DND-41 (cell line): ENCODE data around the gene MESD.

Source experiments
- ATAC-seq: fragments of 200-7000 bp; cut with Tn5 transposase; 3 replicates; pipeline ENCODE4 v1.9.1; 2021; ENCODE audit warnings: low read depth; ENCODE audit not compliant: insufficient read depth
- DNase-seq: peaks from one replicate; pipeline ENCODE4 v3.0.0-alpha.2; 2020
- H2AFZ ChIP-seq: 2 replicates; pipeline ENCODE4 v1.6.0; 2012; ENCODE audit warnings: low read depth, low read length
- H3K27ac ChIP-seq: 2 replicates; pipeline ENCODE4 v1.5.1; 2012; ENCODE audit warnings: low read length, inconsistent platforms
- H3K27me3 ChIP-seq: fragments of 200-600 bp; sonication (generic); 2 replicates; pipeline ENCODE4 v1.6.0; 2012; ENCODE audit warnings: low read length, mild to moderate bottlenecking, inconsistent platforms; ENCODE audit not compliant: insufficient read depth, poor library complexity
- H3K36me3 ChIP-seq: 2 replicates; pipeline ENCODE4 v1.5.1; 2012; ENCODE audit warnings: low read length, inconsistent platforms; ENCODE audit not compliant: insufficient read depth
- H3K4me1 ChIP-seq: 2 replicates; pipeline ENCODE4 v1.5.1; 2012; ENCODE audit warnings: mild to moderate bottlenecking, low read length; ENCODE audit not compliant: insufficient read depth
- H3K4me2 ChIP-seq: 2 replicates; pipeline ENCODE4 v1.6.0; 2012; ENCODE audit warnings: mild to moderate bottlenecking, moderate library complexity, low read length, inconsistent platforms; ENCODE audit not compliant: insufficient read depth
- H3K4me3 ChIP-seq, 2 experiments: fragments of 200-600 bp in 1 of 2; shearing (Covaris generic) in 1 of 2; 2 replicates each; pipeline ENCODE4 v1.5.1; 2012 to 2016; ENCODE audit warnings: inconsistent platforms in 2 of 2, low read length in 2 of 2, mild to moderate bottlenecking in 2 of 2, low read depth in 1 of 2, moderate library complexity in 1 of 2
- H3K79me2 ChIP-seq: 2 replicates; pipeline ENCODE4 v1.6.0; 2012; ENCODE audit warnings: low read length, inconsistent platforms; ENCODE audit not compliant: insufficient read depth
- H3K9ac ChIP-seq: 2 replicates; pipeline ENCODE4 v1.6.0; 2012; ENCODE audit warnings: low read depth, mild to moderate bottlenecking, inconsistent platforms, low read length, moderate library complexity
- H3K9me3 ChIP-seq: 2 replicates; pipeline ENCODE4 v1.5.1; 2012; ENCODE audit warnings: low read length, moderate library complexity, mild to moderate bottlenecking, inconsistent platforms; ENCODE audit not compliant: insufficient read depth, severe bottlenecking
- H4K20me1 ChIP-seq: 2 replicates; pipeline ENCODE4 v1.6.0; 2012; ENCODE audit warnings: low read length; ENCODE audit not compliant: insufficient read depth
- CTCF ChIP-seq: IDR thresholded peaks from 2 replicates; pipeline ENCODE4 v1.5.1; 2012; ENCODE audit warnings: borderline replicate concordance, low read length, moderate library complexity, mild to moderate bottlenecking; ENCODE audit not compliant: poor library complexity, severe bottlenecking; ENCODE audit errors: extremely low read depth
- EZH2 ChIP-seq: IDR thresholded peaks from 3 replicates; pipeline ENCODE4 v1.6.1; 2012; ENCODE audit warnings: borderline replicate concordance, low read depth, mild to moderate bottlenecking, moderate library complexity, low read length, inconsistent platforms; ENCODE audit not compliant: severe bottlenecking

Gene MESD

GRCh38 chr15:81006124-81006523 lies 16.5 kb upstream of the MESD start:
- Histone ChIP-seq H2AFZ (no peak overlapping the region), H3K79me2 (peaks cover 44% of the 10 kb centered on the region), H3K4me3 (no peak overlapping the region), H3K36me3 (peaks cover 18% of the 10 kb centered on the region), H3K27me3 (no peaks in the 10 kb centered on the region), H3K4me2 (no peak overlapping the region), H3K9ac (no peak overlapping the region), H3K4me1 (peaks cover 28% of the 10 kb centered on the region), H3K27ac (no peak overlapping the region), H3K9me3 (no peaks in the 10 kb centered on the region), H4K20me1 (peaks cover 31% of the 10 kb centered on the region)
- no peak for DNase-seq
- TF ChIP-seq CTCF = no peak
- TF ChIP-seq EZH2 = no peak
- ATAC-seq = no peak

- H3K4me3 ChIP-seq = peak overlapping the region in 1 of 2 experiments; percentile 72; a peak in 2 of 4 replicates
- TF ChIP-seq EZH2 (no peak), CTCF (no peak)
- peaks cover 29% of the 10 kb centered on the region for H4K20me1 ChIP-seq
- H2AFZ ChIP-seq = no peak overlapping the region
- H3K4me2 ChIP-seq = peak overlapping the region; percentile 70
- DNase-seq = no peak
- no peaks in the 10 kb centered on the region for H3K27me3 ChIP-seq
- H3K27ac ChIP-seq = no peak overlapping the region
- no peaks in the 10 kb centered on the region for H3K9me3 ChIP-seq
- ATAC-seq = no peak
- peaks cover 45% of the 10 kb centered on the region for H3K79me2 ChIP-seq
- no peak overlapping the region for H3K9ac ChIP-seq
- peaks cover 39% of the 10 kb centered on the region for H3K4me1 ChIP-seq
- peaks cover 18% of the 10 kb centered on the region for H3K36me3 ChIP-seq
These were observed 13.4 kb upstream of the MESD start for GRCh38 chr15:81003097-81003350.

- Histone ChIP-seq H3K9ac (peak overlapping the region; percentile 83; the same call in 1 of the 2 replicates), H3K4me3 (peak overlapping the region in 1 of 2 experiments; percentile 72; a peak in 2 of 4 replicates)
These were observed 12.9 kb upstream of the MESD start for GRCh38 chr15:81002331-81003096.

More at GRCh38 chr15:81002331-81003096, 12.9 kb upstream of the MESD start:
- peaks cover 45% of the 10 kb centered on the region for H3K79me2 ChIP-seq
- H3K27me3 ChIP-seq = no peaks in the 10 kb centered on the region
- no peak overlapping the region for H3K27ac ChIP-seq
- peak overlapping the region; percentile 70 for H3K4me2 ChIP-seq
- H2AFZ ChIP-seq = no peak overlapping the region
- H3K9me3 ChIP-seq = no peaks in the 10 kb centered on the region
- H4K20me1 ChIP-seq = peaks cover 24% of the 10 kb centered on the region
- ATAC-seq = no peak
- TF ChIP-seq EZH2 (no peak), CTCF (no peak)
- H3K4me1 ChIP-seq = peaks cover 39% of the 10 kb centered on the region
- no peak for DNase-seq
- peaks cover 18% of the 10 kb centered on the region for H3K36me3 ChIP-seq
